Measurements from ENCODE around the gene GJD4. TPM values are rescaled to one million over a fixed set of nuclear protein-coding genes. Genes with fewer than 3 reads are reported as not detected.

GJD4 gene, protein sequence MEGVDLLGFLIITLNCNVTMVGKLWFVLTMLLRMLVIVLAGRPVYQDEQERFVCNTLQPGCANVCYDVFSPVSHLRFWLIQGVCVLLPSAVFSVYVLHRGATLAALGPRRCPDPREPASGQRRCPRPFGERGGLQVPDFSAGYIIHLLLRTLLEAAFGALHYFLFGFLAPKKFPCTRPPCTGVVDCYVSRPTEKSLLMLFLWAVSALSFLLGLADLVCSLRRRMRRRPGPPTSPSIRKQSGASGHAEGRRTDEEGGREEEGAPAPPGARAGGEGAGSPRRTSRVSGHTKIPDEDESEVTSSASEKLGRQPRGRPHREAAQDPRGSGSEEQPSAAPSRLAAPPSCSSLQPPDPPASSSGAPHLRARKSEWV
- not detected for total RNA-seq

DNA sequence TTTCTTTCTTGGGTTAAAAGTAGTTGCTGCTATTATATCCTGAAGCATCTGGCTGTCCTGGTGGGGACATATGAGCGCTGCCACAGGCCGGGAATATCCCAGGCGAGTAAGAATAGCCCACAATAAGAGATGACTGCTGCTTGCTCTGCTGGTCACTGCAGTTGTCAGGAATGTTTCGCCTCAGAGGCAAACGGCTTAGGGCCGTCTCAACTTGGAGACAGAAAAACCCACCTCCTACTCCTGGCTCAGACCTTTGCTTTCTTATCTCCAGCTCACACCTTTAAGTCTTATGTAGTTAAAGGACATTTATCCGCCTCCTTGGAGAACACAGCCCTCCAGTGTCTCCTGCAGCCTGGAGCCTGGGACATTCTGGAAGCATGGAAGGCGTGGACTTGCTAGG lies at the start of gene GJD4:
TSS of gene GJD4 (plus strand) at position 151 of the 400 bp plus-strand sequence. CDS start at position 378, 227 bp downstream.

DNA sequence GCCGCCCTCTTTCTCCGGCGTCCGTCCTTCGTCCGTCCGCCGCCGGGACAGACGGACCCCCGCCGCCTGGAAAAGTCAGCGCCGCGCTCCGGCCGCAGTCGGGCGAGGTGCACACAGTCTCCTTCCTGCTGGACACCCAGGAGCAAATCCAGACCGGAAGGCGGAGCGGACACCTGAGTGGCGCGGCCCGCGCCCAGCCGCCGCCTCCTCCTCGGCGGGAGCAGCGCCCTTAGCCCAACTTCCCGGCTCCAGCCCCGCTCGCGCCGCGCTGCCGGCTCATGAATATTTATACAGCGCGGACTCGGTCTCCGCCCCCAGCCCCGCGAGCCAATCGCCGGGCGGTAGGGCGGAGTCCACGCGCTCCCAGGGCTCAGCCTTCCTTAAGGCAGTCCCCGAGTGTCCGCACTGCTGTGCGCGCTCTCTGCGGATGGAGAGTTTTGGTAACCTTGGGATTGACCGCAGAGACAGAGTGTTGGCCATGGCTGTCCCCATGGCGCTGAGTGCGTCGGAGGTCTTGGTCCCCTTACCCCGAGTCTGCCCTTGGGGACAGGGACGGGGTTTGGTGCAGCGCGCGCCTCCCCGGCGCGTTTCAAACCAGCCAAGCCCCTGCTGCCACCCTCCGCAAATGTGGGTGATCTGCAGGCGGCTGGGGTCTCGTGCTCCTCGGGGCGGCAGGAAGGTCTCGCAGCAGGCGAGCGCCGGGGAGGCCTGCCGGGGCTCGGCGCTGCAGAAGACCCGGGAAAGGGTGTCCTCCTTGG lies 37.1 kb downstream of the GJD4 start, which contains the start of gene FZD8:
TSS of gene FZD8 (minus strand) at position 262 of the 758 bp plus-strand sequence. CDS start 867 bp downstream, outside the sequence.

Other genes with a start within 250 kb of the GJD4 start
- 20.7 TPM for gene FZD8, start 37.0 kb downstream of the GJD4 start, total RNA-seq

Measured in camera-type eye (tissue), 1 donor.